ENCODE data around the gene TEKT1. TPM values are rescaled to one million over a fixed set of nuclear protein-coding genes. Genes with fewer than 3 reads are reported as not detected.
A peak's percentile ranks its signal among the peaks of the same experiment; 100 is the strongest.

The TEKT1 gene
- total RNA-seq, 1 experiment from 2014 or later = not detected

DNA sequence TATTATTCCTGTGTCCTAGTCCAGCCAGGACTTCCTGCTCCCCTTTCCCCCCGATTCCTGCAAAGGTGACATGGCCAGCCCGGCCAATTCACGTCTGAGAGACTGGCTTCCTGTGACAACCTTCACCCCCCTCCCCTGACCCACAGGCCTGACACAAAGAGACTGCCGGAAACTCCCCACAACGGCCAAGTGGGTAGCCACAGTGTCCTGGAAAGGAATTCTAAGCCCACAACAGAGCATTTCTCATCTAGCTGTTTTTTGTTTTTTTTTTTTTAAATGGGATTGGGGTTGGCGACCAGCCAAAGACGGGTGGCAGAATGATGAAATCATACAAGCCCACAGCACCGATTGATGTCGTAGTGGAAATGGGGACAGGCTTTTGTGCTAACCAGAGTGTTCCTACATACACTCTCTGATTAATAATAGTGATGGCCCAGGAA is 78.5 kb downstream of the TEKT1 start:
- no peak overlapping the region for H3K4me3 Mint-ChIP-seq (ENCODE audit: unreplicated experiment)
- DNase-seq (ENCODE audit: unreplicated experiment) = peak; percentile 71
- intact Hi-C loops (cut with micrococcal nuclease) = no loop called here

DNA sequence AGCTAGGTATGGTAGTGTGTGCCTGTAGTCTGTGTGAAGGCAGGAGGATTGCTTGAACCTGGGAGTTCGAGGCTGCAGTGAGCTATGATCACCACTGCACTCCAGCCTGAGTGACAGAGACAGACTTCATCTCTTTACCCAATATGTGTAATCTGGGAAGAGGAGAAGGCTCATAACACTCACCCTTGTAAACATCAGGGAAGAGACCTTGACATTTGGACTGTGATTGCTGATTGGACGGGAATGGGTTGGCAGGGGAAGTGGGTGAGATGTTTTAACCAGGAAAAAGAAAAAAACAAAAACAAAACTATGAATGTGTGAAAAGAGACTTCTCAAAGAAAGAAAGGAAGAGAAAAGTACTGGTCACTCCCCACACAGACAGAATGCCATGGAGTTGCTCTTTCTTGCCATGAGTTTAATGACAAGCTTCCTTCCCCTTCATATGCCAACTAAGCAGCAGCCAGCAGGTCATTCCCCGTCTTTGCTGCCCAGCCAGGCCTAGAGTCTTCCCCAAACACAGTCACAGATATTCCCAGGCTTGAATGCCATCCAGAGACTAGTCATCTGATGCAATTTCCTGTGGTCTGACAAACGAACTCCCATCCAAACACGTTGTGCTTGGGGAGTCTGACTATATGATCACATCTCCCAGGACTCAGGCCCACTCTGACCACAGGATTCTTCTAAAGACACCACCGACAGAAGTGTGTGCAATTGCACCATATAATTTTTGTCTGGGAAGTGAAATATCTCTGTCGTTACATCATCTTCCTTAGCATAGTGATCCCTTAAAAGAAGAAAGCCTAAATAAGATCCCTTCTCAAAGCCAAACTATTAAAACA is 79.2 kb downstream of the TEKT1 start:
- BruUV-seq (replicated peaks) = TSS peak; percentile 98
- Mint-ChIP-seq H3K27me3 (ENCODE audit: insufficient read depth, unreplicated experiment) (no peaks in the 10 kb centered on the region), H3K4me1 (ENCODE audit: insufficient read depth, unreplicated experiment) (peaks cover 15% of the 10 kb centered on the region), H3K9me3 (ENCODE audit: unreplicated experiment) (no peaks in the 10 kb centered on the region), H3K27ac (ENCODE audit: low read depth, unreplicated experiment) (peak overlapping the region; percentile 89), H3K4me3 (ENCODE audit: unreplicated experiment) (no peak overlapping the region), H3K36me3 (ENCODE audit: insufficient read depth, unreplicated experiment) (no peaks in the 10 kb centered on the region)
- peak; percentile 98 for DNase-seq (ENCODE audit: unreplicated experiment)
- ChIA-PET CTCF (interaction anchor here (0.6 to 1.7 kb wide), 2 partner anchors 18 to 317 kb away, joined by 3 to 5 read pairs; partner anchors contain the start of gene AIPL1), POLR2A (interaction anchor here (1.2 kb wide), 1 partner anchor 34 kb away, joined by 3 read pairs; no protein-coding TSS in a partner anchor)
- TF ChIP-seq, protein P1, sequence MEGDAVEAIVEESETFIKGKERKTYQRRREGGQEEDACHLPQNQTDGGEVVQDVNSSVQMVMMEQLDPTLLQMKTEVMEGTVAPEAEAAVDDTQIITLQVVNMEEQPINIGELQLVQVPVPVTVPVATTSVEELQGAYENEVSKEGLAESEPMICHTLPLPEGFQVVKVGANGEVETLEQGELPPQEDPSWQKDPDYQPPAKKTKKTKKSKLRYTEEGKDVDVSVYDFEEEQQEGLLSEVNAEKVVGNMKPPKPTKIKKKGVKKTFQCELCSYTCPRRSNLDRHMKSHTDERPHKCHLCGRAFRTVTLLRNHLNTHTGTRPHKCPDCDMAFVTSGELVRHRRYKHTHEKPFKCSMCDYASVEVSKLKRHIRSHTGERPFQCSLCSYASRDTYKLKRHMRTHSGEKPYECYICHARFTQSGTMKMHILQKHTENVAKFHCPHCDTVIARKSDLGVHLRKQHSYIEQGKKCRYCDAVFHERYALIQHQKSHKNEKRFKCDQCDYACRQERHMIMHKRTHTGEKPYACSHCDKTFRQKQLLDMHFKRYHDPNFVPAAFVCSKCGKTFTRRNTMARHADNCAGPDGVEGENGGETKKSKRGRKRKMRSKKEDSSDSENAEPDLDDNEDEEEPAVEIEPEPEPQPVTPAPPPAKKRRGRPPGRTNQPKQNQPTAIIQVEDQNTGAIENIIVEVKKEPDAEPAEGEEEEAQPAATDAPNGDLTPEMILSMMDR (IDR thresholded peaks at IDR 0.05; ENCODE audit: unreplicated experiment) = no peak
- intact Hi-C loops (cut with micrococcal nuclease) = no loop called here

More for the DNA sequence above, 78.5 kb downstream of the TEKT1 start:
- Mint-ChIP-seq H3K27ac (ENCODE audit: low read depth, unreplicated experiment) (peak overlapping the region; percentile 89), H3K4me1 (ENCODE audit: insufficient read depth, unreplicated experiment) (peaks cover 15% of the 10 kb centered on the region), H3K9me3 (ENCODE audit: unreplicated experiment) (no peaks in the 10 kb centered on the region), H3K36me3 (ENCODE audit: insufficient read depth, unreplicated experiment) (no peaks in the 10 kb centered on the region), H3K27me3 (ENCODE audit: insufficient read depth, unreplicated experiment) (no peaks in the 10 kb centered on the region)
- POLR2A ChIA-PET = interaction anchor here (0.5 to 0.6 kb wide), 2 partner anchors 55 to 168 kb away, joined by 3 to 4 read pairs; no protein-coding TSS in a partner anchor
- BruUV-seq (replicated peaks) = no TSS peak
- CTCF ChIA-PET = interaction anchor here (0.7 kb wide), 1 partner anchor 32 kb away, joined by 3 read pairs; no protein-coding TSS in a partner anchor
- TF ChIP-seq, protein P1 (IDR thresholded peaks at IDR 0.05; ENCODE audit: unreplicated experiment) = no peak

DNA sequence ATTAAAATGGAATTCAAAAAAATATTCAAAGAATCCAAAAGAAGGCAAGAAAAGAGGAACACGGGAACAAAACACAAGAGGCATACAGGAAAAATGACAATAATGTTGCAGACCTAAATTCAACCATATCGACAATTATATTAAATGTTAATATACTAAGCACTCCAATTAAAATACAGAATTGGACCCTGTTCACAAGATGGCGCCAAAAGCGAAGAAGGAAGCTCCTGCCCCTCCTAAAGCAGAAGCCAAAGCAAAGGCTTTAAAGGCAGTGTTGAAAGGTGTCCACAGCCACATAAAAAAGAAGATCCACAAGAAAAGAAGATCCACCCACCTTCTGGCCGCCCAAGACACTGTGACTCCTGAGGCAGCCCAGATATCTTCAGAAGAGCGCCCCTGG is 82.0 kb downstream of the TEKT1 start:
- H3K4me3 Mint-ChIP-seq (ENCODE audit: unreplicated experiment) = no peak overlapping the region
- H3K27ac Mint-ChIP-seq (ENCODE audit: low read depth, unreplicated experiment) = no peak overlapping the region
- ChIA-PET CTCF (interaction anchor here (0.5 kb wide), 1 partner anchor 1099 kb away, joined by 3 read pairs; no protein-coding TSS in a partner anchor), POLR2A (interaction anchor here (0.7 kb wide), 1 partner anchor 1063 kb away, joined by 4 read pairs; no protein-coding TSS in a partner anchor)
- no peaks in the 10 kb centered on the region for H3K9me3 Mint-ChIP-seq (ENCODE audit: unreplicated experiment)
- H3K36me3 Mint-ChIP-seq (ENCODE audit: insufficient read depth, unreplicated experiment) = no peaks in the 10 kb centered on the region
- H3K4me1 Mint-ChIP-seq (ENCODE audit: insufficient read depth, unreplicated experiment) = peaks cover 15% of the 10 kb centered on the region
- TF ChIP-seq, protein P1 (IDR thresholded peaks at IDR 0.05; ENCODE audit: unreplicated experiment) = no peak
- intact Hi-C loops (cut with micrococcal nuclease) = no loop called here
- H3K27me3 Mint-ChIP-seq (ENCODE audit: insufficient read depth, unreplicated experiment) = no peaks in the 10 kb centered on the region
- no TSS peak for BruUV-seq (replicated peaks)
- DNase-seq (ENCODE audit: unreplicated experiment) = peak; percentile 43

DNA sequence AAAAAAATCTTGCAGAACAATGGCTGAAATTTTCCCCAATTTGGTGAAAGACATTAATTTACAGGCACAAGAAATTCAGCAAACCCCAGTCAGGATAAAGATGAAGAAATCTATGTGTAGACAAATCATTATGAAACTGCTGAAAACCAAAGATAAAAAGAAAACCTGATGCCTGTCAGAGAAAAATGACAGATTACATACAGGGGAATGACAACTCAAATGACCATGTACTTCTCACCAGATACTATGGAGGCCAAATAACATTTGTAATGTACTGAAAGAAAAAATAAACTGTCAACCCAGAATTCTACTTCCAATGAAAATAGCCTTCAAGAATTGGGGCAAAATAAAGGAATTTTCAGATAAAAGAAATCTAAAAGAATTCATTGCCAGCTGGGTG is 82.9 kb downstream of the TEKT1 start:
- Mint-ChIP-seq H3K9me3 (ENCODE audit: unreplicated experiment) (no peaks in the 10 kb centered on the region), H3K36me3 (ENCODE audit: insufficient read depth, unreplicated experiment) (no peaks in the 10 kb centered on the region), H3K4me3 (ENCODE audit: unreplicated experiment) (no peak overlapping the region), H3K4me1 (ENCODE audit: insufficient read depth, unreplicated experiment) (peaks cover 15% of the 10 kb centered on the region), H3K27me3 (ENCODE audit: insufficient read depth, unreplicated experiment) (no peaks in the 10 kb centered on the region), H3K27ac (ENCODE audit: low read depth, unreplicated experiment) (no peak overlapping the region)
- no TSS peak for BruUV-seq (replicated peaks)
- no peak for DNase-seq (ENCODE audit: unreplicated experiment)
- ChIA-PET CTCF (no interaction called here), POLR2A (no interaction called here)
- TF ChIP-seq, protein P1 (IDR thresholded peaks at IDR 0.05; ENCODE audit: unreplicated experiment) = no peak
- intact Hi-C loops (cut with micrococcal nuclease) = no loop called here
